Coronary artery (tissue), 2 donors: ENCODE measurements around the gene MAP3K5.
"Not testable (repeated sequence)": the region's sequence is repeated elsewhere in the genome, so short reads cannot be mapped to it uniquely, and the experiment has no call there.

Experiments used
- DNase-seq: peaks from one replicate; pipeline ENCODE4 v3.0.0-alpha.2; 2017; ENCODE audit warnings: low spot score
- H3K27ac ChIP-seq, 2 donors: fragments of 200-600 bp; sonication (generic); one replicate each; pipeline ENCODE4 v1.5.1; 2016 to 2019
- H3K4me3 ChIP-seq: fragments of 200-600 bp; sonication (generic); 2 replicates; pipeline ENCODE4 v1.5.1; 2016; ENCODE audit warnings: mild to moderate bottlenecking, moderate library complexity
- TF ChIP-seq, protein P1 (sequence below): fragments of 200-600 bp; sonication (generic); IDR thresholded peaks from one replicate; pipeline ENCODE4 v1.5.1; 2019; ENCODE audit warnings: antibody characterized with exemption

Gene MAP3K5

GRCh38 chr6:136766274-136766673, 26.0 kb downstream of the MAP3K5 start:
- H3K27ac ChIP-seq, result peak overlapping the region in 1 of 2 donors; percentile 13
- no peak overlapping the region for H3K4me3 ChIP-seq
- TF ChIP-seq, protein P1, sequence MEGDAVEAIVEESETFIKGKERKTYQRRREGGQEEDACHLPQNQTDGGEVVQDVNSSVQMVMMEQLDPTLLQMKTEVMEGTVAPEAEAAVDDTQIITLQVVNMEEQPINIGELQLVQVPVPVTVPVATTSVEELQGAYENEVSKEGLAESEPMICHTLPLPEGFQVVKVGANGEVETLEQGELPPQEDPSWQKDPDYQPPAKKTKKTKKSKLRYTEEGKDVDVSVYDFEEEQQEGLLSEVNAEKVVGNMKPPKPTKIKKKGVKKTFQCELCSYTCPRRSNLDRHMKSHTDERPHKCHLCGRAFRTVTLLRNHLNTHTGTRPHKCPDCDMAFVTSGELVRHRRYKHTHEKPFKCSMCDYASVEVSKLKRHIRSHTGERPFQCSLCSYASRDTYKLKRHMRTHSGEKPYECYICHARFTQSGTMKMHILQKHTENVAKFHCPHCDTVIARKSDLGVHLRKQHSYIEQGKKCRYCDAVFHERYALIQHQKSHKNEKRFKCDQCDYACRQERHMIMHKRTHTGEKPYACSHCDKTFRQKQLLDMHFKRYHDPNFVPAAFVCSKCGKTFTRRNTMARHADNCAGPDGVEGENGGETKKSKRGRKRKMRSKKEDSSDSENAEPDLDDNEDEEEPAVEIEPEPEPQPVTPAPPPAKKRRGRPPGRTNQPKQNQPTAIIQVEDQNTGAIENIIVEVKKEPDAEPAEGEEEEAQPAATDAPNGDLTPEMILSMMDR, result no peak
- no peak for DNase-seq

GRCh38 chr6:136764517-136764993, 27.7 kb downstream of the MAP3K5 start:
- Histone ChIP-seq H3K27ac (no peak overlapping the region), H3K4me3 (no peak overlapping the region)
- no peak for DNase-seq
- TF ChIP-seq, protein P1, result no peak

DNA sequence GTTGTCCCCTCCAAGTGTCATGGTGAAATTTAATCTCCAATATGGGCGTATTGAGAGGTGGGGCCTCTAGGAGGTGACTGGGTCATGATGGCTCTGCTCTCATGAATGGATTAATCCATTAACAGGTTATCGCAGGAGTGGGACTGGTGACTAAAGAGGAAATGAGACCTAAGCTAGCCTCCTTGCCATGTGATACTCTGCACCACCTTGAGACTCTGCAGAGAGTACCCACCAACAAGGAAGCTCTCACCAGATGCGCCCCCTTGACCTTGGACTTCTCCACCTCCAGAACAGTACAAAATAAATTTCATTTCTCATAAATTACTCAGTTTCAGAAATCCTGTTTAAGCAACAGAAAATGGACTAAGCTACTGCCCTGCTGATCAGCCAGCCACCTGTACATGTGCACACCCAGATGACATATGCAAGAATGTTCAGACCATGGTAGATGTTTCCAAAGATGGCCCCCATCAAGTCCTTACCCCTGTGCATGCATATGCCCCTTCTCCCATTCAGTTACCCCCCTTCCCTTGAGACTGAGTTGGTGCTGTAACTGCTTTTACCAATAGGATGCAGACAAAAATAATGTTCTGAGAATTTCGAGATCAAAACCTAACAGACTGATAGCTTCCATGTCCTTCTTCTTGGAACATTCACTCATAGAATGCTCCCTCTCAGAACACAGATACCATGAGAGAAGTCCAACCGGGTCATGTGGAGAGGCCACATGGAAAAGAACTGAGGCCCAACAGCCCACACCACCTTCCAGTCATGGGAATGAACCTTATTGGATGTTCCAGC, 28.4 kb downstream of the MAP3K5 start:
- DNase-seq, result no peak
- H3K27ac ChIP-seq, result no peak overlapping the region
- H3K4me3 ChIP-seq, result no peak overlapping the region
- TF ChIP-seq, protein P1, result no peak

DNA sequence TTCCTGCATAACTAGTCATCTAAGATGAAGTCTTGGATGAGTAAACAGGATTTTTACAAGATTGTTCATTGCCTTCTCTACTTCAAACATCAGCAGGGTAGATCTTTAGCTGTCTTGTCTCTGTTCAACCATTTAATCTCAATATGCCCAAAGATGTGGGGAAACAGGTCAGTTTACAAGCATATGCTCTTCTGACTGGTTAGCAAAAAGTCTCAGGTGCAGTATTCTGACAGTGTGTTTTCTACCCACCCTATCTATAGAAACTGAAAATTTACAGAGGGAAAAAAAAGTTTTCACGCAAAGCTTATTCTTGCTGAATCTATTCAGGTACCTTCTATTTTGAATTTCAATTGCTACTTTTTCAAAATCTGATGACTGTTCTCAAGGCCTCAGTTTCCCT, 29.0 kb downstream of the MAP3K5 start:
- no peak overlapping the region for H3K27ac ChIP-seq
- H3K4me3 ChIP-seq, result no peak overlapping the region
- TF ChIP-seq, protein P1, result no peak
- DNase-seq, result no peak

- H3K4me3 ChIP-seq, result peak overlapping the region; percentile 30
- no peak for DNase-seq
- H3K27ac ChIP-seq, result peak overlapping the region; percentile 64 to 82
- TF ChIP-seq, protein P1, result no peak
Observed at GRCh38 chr6:136762022-136762975, 30.0 kb downstream of the MAP3K5 start.

- no peak for DNase-seq
- TF ChIP-seq, protein P1, result no peak
- H3K27ac ChIP-seq, result peak overlapping the region; percentile 64 to 82
- peak overlapping the region; percentile 30 for H3K4me3 ChIP-seq
Observed at GRCh38 chr6:136761227-136761922, 30.9 kb downstream of the MAP3K5 start.

DNA sequence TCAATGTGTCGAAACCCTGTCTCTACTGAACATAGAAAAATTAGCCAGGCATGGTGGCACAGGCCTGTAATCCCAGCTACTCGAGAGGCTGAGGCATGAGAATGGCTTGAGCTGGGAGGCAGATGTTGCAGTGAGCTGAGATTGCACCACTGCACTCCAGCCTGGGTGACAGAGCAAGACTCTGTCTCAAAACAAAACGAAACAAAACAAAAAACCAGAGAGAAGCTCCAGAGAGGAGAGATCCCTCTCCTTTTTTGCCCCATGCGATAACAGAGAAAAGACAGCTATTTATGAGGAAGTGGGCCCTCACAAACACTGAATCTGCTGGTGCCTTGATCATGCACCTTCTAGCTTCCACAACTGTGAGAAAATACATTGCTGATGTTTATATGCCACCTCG, 31.5 kb downstream of the MAP3K5 start:
- DNase-seq, result not testable (repeated sequence)
- Histone ChIP-seq H3K4me3 (peak overlapping the region; percentile 32), H3K27ac (peak overlapping the region; percentile 64 to 82)
